22Rv1 (cell line): ENCODE data around the gene CMIP.

Experiments
- H3K27ac ChIP-seq: fragments of 450-650 bp; 2 replicates; pipeline ENCODE4 v1.5.1; 2017
- CTCF ChIP-seq: fragments of 450-650 bp; IDR thresholded peaks from 2 replicates; pipeline ENCODE4 v1.5.1; 2017; ENCODE audit warnings: mild to moderate bottlenecking
- ZFX ChIP-seq: fragments of 450-650 bp; IDR thresholded peaks from 2 replicates; pipeline ENCODE4 v1.6.1; 2017; ENCODE audit warnings: antibody characterized with exemption, borderline replicate concordance

CMIP gene

DNA sequence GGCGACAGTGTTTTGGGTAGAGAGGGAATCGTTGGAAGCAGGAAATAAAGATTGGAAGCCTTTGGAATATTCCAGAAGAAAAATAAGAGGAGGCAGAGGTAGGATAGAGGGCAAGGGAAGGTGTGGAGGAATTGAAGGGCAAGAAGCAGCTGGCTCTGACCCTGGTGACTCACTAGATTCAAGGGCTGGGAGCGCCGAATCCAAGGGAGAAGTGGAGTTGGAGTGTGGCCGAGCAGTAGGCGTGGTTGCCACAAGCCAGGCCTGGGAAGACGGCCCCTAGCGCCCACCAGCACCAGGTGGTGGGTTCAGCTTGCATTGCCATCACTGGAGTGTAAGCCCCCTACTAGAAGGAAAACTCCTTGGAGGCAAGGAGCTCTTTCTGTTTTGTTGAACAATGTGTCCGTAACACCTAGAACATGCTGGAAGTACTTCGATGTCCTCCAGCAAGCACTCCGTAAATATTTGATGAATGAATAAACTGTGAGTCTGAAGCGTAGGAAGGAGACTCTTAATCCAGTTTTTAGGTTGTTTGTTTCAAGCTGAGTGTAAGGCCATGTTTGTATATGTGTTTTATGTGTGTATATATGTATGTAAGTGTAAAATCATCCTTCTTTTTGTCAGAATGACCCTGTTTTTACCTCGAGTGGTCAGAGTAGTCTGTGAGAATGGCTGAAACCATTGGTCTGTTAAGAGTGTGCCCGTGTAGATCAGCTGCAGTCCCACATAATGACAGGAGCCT, 139.5 kb downstream of the CMIP start:
- TF ChIP-seq ZFX (no peak), CTCF (no peak)
- no peak overlapping the region for H3K27ac ChIP-seq

DNA sequence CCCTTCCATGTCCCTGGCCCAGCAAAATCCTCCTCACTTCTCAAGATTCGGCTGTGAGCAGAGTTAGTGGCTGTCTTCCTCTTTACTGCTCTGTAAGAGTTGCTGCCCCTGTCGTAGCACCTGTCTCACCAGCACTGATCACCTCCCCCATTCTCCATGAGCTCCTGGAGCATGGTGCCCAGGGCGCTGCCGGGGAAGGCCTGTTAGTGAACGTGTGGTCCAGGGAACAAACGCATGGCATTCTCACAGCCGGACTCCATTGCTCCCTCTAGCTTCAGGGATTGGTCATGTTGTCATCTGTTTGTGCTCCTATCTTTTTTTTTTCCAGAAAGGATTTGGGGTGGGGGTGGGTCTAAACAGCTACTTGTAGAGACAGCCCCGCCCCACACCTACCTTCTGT, 141.2 kb downstream of the CMIP start:
- H3K27ac ChIP-seq, result no peak overlapping the region
- TF ChIP-seq ZFX, result no peak
- TF ChIP-seq CTCF, result peak; percentile 30

DNA sequence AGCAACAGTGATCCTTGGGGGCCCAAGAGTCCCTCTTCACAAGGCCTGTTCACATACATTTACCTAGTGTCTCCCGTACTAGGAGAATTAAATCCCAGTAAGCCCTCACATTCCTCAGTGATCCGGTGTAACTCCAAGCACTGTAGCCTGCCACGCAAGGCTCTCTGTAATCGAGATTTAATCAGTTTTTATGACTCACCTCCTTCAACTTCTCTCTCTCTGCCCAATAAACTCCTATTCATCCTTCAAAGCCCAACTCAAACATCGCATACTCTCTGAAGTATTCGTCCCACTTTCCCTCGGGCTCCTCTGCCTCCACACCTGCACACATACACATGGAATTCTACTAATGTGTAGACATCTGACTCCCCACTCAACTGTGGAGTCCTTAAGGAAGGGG, 141.8 kb downstream of the CMIP start:
- TF ChIP-seq CTCF (no peak), ZFX (no peak)
- H3K27ac ChIP-seq, result no peak overlapping the region

DNA sequence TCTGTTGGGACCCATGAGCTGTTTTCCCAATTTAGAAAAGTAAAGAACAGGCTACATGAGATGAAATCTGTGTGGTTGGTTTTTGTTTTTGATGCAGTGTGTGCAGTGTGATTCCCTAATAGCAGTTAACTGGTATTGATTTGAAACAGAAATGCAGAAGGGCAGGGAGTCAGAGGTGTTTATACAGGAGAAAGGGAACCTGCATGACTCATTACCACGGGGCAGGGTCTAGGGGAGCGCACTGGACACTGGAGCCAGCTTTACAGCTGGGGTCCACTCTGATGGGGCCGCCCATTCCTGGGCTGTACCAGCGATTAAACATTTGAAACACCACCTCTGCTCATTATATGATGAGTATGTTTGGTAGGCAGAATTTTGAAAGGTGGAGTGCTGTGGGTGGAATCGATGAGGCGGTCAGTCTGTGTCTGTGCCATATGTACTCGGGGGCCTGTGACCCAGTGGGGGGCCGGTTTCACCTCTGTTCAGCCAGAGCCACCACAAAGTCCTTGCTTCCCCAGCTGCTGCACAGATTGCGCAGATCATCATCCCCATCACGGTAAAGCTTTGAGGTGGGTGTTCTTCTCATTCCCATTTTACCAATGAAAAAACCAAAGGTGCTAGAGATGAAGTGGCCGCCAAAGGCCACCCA, 142.5 kb downstream of the CMIP start:
- no peak for TF ChIP-seq CTCF
- no peak for TF ChIP-seq ZFX
- H3K27ac ChIP-seq, result no peak overlapping the region

DNA sequence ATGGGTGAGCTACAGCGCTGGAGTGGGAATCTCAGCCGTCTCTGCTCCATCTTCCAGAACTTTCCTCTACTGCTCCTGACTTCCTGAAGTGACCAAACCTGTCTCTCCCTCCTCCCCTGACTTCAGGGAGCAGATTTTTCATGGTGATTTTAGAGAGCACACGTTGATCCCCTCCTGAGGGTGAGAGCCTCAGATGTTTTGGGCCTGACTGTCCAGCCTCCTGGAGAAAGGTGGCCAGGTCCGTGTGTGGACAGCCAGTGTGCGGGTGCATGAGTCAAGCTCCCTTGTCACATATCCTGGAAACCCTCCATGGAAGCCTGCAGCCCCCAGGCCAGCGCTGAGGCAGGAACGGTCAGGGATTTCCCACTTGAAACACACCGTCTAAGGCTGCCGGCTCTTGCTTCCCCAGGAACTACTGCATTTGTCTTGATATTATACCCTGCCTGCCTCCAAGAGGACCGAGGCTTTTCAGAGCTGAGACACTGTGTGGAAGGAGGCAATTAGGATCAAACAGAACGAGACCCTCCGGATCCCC, 143.1 kb downstream of the CMIP start:
- H3K27ac ChIP-seq, result no peak overlapping the region
- TF ChIP-seq CTCF, result no peak

- no peak overlapping the region for H3K27ac ChIP-seq
- no peak for TF ChIP-seq ZFX
- no peak for TF ChIP-seq CTCF
These were observed 143.9 kb downstream of the CMIP start for GRCh38 chr16:81588326-81589081.
